Nucleus accumbens (tissue), 56 donors: ENCODE measurements around the gene KAZN.

Experiments used
- DNase-seq, 56 donors: peaks; one replicate each; lab custom pipeline; 2025; lab: John Stamatoyannopoulos, UW

The KAZN gene

DNA sequence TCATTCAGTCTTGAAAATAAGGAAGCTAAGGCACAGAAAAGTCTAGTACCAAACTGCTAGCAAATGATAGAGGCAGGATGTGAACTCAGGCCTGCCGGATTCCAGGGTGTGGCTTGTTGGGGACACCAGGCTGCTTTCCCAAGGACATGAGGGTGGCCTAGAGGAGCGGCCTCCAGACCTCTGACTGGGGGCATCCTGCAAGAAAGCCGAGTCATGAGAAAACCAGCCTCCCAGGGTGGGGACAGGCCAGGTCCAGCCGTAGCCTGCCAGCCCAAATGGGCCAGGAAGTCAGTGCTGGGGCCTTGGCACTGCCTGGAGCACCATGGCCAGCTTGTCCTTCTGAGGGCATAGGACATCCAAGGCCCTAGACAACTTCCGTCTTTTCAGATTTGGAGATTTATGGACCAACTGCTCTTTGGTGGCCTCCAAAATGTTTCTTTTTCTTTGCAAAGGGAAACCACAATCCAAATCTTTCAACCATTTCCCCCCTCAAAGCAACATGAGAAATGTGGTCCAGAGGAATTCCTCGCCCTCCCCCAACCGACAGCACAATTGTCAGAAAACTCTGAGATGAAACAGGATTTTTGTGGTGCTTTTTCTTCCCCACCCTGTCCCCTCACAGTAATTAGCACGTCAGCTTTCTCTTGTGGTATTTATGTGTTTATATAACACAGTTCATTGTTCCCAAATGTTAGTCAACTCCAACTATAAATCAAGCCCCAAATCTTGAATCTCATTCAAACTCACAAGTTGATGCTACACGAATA is 212.3 kb downstream of the KAZN start:
- DNase-seq: no peak

DNA sequence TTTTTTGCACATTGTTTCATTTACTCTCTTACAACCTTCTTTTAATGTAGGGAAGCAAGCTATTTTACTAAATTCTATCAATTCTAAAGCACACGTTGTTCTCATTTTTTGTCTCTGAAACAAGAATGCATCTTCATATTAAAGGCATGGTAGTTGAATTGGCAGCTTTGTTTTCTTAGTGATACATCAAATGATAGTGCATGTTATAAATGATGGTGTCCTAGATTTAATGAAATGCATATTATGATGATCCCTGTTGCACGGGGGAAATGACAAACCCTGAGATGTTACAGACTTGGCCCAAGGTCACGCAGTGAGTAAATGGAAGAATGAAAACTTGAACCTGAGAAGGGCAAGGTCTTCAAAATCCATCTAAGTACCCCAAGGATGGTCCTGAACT is 213.1 kb downstream of the KAZN start:
- no peak for DNase-seq

DNA sequence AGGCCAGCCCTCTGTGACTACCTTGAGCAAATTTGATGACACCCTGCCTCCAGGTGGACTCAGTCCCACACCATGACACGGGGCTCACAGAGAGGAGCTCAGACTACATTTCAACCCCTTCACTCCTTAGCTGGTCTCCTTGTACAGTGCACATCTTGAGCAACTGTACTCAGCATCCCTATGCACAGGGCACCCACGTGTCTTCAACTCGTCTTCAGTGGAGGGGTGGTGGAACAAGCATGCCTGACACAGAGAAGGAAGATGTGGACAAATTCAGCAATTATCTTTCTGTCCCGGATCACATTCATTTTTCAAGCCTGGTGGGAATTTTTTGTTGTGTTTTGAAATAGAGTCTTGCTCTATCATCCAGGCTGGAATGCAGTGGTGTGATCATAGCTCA is 213.7 kb downstream of the KAZN start:
- DNase-seq: no peak

DNA sequence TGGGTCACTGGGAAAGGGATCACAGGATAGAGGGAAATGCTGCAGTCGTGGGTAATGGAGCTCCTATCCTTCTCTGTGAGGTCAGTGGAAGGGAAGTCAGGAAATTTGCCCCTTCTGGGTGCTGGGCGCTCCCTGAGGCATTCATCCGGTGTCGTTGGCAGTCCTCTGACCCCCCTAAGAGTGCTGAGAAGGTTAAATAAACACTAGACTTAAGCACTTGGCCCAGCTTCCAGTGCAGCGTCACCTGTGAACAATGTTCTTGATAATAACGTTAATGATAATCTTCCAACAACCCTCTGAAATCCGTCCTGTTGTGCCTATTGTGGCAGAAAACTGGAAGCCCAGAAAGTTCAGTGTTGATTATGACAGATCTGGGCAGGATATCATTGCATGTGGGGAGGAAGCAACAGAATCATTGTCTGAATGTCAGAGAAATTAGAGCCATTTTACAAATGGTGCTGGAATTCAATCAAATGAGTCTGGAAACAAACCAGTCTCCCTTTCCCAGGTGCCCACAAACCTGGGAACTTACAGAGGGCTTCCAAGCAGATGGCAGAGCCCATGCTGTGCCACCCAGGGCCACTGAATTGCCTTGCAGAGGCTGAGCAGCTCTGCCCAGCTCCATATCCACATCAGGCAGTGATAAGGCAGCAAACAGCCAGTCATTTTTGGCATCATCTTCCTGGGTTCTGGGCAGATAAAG is 216.8 kb downstream of the KAZN start:
- no peak for DNase-seq

DNA sequence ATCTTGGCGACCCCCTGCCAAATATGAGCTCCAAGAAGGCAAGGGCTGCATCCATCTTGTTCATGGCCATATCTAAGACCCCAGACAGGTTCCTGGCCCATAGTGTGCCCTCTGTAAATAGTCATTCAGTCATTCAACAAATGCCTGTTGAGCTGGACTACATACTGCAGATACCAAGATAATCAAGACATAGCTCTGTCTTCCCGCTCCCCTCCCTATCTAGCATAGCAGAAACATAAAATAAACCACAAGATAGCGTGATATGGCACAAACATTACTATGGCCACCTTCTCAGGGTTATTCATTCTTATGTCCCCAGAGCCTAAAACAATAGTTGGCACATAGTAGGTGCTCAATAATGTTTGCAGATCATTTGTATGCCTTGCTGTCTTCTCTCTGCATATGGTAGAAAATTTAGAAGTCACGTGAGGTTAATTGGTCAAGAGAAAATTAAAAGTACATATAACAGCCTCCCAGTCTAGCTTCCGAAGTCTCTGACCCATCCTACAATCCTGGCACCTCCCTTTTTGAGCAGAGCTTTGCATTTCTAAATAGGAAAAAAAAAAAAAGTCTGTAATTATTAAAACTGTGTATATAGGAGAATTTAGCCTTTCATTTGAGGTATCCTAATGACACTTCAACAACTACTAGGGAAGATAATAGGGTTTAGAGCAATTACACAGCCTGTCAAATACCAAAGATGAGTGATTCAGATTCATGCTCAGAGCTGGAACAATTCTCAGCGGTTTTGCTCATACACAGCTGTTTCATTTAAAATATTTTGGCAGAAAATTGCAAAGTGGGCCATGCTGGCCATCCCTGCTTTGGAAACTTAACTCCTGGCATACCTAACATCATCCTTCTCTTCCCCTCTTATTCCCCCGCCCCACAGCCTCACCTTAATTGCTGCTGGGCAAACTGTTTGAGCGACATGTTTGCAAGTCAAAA is 219.0 kb downstream of the KAZN start:
- no peak for DNase-seq

DNA sequence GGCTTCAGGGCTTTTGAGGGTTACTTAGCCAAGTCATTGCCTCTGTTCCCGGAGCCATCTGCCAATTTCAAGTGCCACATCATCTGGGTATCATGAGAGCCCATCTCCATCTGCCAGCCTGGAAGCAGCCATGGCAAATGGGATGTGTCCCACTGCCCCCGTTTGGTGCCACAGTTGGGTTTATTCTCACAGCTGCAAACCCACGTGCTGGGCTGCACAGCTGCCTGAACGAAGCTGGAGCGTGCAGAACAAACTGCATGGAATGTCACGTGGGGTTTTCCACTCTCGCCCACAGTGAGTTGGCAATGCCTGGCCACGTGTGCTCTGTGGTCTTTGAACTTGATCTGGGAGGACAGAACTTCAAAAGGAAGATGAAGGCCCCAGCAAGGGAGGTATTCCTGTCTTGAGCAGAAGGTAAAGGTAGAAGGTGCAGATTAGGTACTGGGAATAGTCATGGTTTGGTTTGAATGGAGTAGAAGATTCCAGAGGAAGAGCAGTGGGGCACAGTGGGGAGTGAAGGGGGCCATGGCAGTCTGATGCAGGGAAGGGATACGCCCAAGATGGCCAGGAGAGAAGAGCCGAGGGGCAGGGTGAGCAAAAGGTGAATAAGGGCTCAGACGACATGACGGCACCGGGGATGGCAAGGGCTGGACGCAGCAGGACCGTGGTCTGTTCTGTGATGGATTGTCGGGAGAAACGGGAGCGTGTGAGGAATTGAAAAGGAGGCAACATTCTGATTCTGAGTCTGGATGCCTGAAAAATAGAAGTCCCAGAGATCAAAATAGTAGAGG is 222.0 kb downstream of the KAZN start:
- DNase-seq: peak in 3 of 56 donors; percentile 6 to 15 (median 7)

DNA sequence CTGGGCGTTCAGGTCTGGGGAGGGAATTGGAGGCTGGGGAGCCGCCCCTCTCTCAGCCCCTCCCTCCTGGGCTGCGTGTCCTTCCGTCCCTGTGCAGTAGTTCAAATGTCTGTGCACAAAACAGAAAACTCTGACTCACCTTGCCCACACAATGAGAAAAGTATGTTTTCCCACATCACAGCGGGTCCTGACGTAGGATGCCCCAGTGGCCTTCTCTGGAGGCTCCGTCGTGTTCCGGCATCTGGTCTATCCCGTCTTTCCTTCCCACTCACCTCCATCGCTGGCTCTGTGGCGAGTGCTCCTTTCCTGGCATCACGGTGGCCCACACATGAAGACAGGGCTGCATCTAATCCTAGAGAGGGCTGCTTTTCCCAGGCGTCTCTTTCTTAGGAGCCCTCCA is 224.0 kb downstream of the KAZN start:
- DNase-seq: no peak

DNA sequence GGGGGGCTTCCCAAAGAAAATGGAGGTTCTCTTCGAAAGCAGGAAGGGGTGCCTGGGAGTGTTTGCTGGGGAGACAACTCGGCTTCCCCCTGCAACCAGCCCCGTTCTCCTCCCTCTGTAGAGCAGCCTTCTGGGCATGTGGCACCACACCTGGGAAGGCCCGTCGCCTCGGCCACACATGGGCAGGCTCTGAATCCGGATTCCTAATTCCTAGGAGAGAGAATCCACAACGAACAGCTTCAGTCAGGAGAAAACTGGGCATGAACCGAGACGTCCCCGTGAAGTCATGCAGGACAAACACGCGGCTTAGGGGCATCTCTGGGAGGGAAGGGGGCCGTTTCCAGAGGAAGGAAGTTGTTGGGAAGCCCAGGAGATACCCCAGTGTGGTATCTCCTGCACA is 224.5 kb downstream of the KAZN start:
- DNase-seq: no peak

DNA sequence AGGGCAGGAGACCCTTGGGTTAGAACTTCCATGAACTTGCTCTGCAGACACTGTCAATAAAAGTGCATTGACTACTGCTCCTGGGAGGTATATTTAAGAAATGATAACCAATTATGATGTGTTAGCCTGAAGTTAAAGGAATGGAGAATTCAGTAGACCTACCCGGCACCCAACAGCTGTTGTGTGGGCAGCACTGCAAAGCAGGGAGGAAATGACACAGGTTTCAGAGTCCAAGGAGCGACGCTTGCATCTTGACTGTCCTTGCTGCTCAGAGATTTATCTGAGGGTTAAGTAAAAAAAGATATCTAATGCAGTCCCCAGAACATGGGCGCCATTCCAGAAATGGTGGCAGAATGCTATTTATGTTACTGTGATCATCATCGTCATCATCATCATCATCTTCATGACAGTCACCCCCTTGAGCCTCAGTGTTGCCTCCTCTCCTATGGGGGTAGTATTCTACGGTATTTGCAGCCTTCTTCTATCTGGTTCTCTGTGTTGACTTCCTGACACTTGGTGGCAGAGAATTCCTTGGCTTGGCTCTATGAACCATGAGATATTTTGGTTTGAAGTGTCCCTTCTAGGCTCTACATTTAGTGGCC is 225.9 kb downstream of the KAZN start:
- no peak for DNase-seq

DNA sequence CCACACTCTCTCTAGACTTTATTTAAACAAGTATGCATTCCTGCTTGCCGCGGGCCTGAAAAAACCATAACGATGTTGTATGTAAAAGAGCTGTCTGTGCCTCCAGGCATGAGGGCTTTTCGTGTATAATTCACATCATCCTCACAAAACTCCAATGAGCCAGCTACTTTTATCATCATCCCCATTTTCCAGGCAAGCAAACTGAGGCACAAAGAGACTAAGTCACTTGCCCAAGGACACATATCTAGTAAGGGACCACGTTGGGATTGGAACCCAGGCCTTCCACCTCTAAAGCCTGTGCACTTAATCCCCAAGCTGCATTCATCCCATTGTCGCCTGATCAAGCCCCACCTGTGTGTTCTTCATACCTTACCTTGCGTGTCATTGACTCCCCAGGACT is 226.9 kb downstream of the KAZN start:
- DNase-seq: no peak

DNA sequence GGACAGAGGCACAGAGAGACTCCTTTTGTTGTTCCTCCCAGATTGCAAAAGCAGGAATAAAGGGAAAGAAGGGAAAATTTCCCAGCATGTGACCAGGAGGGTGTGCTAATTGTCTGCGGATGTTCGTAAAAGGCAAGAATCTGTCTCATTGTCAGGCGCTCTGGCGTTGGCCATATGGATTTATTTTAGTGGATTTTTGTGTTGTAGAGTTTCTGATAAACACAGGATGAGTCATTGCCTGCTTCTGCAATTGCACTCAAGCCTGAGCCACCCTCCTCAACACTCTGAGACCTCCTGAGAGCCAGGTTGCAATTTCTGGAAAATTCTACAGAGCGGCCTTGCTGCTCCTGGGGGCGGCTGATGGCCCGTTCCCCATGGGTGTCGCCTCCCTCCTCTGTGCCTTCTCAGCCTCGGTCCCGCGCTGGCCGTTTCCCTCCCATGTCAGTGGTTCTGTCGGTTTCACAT is 227.7 kb downstream of the KAZN start:
- no peak for DNase-seq

DNA sequence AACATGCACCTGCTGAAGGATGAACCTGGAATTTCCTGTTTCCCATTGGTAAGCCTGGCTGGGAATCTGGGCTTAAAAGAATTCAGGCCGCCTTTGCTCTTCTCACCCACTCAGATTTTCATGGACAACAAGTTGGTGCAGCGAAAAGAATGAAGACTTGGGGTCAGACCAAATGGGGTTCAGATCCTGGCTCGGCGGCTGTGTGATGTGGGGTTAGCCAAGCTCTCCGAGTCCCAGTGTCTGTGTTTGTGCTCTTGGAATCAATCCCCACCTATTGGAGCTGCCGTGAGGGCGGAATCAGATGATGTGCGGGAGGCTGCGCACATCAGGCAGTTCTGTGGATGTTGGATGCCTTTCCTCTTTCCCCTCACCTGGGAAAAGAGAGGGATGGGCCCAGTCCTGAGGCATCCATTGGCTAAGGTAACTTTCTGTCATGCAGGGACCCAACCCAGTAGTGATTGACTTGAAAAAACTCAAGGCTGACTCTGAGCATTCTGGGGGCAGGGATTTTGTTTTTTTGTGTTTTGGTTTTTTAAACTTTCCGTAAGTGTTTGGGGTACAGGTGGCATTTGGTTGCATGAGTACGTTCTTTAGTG is 228.3 kb downstream of the KAZN start:
- no peak for DNase-seq

DNA sequence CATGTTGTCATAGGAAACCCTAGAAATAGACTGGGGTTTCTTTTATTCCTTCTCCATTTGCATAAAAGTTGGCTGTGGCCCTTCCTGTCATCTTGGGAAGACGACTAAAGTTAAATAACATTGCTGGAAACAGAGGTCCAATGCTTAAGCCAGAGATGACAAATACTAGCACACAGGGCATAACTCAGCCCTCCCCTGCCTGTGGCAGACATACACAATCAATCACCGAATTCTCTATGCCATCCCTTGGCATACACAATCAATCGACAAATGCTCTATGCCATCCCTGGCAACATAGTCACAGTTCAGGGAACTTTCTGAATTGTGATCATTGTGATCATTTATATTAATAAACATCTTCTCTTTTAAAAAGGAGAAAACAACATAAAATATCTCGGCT is 229.4 kb downstream of the KAZN start:
- DNase-seq: no peak

DNA sequence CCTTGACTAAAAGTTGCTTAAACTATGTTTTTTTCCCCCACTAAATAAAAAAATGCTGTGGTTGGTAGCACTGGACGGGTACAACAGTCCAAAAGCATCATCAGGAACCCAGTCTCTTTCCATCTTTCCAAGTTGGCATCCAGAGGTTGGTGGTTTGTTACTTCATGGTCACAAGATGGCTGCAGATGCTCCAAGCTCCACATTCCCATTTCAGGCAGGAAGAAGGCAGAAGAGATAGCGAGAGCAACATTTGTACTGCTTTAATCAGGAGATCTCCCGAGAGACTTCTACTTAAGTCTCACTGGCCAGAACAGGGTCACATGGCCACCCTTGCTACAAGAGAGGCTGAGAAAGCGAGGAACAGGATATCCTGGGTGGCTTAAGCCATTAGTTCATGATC is 230.2 kb downstream of the KAZN start:
- no peak for DNase-seq

DNA sequence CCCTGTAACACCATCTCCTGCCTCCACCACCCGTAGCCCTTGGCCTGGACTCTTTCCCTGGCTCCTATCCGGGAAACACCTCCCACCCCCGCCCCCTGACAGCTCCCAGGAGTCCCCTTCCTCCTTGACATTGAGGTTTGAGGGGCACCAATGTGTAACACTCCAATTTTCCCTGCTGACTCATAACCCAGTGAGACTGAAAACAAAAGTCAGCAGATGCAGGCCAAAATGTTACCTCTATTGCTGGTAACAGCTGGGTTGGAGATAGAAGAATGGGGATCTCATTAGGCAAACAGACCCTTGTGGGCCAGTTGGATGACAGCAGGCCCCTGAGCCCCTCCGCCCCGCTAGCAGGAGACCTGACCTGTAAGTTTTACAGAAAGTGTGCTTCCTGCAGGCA is 237.2 kb downstream of the KAZN start:
- DNase-seq: no peak

DNA sequence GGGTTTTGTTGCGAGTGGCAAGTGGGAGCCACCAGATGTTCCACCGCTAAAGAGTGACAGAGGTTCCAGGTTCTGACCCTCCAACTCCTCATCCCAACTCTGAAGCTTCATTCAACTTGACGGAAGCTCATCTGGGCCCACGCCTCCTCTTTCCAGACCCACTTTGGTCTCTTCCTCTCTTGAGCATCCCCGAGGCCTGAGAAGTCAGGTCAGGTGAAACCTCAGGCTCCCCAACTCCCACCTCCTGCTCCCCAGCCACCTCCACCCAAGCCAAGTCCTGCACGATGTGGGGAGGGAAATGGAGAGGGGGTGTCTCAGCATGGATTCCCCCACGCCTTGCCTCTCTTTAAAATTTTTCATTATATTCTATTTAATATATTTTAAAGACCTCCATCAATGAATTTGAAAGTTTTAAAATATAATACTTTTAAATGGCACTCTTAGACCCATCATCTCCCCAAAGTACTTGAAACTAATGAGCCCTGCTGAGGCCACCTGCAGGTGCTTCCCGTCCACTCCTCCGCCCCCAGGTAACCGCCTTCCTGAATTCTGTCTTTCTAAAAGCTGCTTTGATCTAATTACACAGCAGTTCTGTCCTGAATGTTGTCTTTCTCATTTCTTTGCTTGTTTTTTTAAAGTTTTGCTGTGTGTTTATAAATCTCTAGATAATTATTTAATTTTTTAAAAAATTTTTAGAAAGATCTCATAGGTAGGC is 238.1 kb downstream of the KAZN start:
- DNase-seq: no peak

DNA sequence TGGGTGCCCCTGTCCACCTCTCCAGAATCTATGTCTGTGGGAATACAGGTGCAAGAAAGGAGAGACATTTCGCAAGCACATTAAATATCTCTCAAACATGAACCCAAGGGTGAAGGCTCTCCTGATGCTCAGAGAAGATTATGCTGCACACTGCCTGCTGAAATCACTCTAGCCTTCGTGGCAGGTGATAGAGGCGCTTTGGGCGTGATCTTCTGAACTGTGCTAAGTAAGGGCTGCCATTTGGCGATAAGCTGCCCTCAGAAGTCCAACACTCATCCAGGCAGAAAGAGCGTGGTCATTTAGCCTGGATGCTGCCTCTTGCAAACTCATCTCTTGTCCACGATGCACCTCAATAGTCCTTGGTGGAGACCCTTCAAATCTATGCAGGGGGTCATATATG is 241.9 kb downstream of the KAZN start:
- DNase-seq: no peak

DNA sequence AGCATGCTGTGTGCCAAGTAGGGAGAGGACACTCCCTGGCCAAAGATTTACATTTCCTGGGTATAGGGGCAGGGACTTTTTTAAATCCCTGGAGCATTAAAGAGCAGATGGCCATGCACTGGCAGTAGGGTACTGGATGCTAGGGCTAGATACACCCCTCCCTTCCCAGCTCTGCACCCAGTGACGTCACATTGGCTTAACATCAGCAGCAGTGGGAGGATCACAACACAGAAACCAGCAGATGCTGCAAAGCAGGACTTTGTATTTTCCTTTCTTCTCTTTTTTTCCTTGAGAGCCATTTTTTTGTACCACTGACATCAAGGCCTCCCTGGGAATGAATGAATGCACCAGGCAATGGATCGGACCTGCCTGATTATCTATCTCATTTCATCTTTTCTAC is 243.0 kb downstream of the KAZN start:
- DNase-seq: no peak

DNA sequence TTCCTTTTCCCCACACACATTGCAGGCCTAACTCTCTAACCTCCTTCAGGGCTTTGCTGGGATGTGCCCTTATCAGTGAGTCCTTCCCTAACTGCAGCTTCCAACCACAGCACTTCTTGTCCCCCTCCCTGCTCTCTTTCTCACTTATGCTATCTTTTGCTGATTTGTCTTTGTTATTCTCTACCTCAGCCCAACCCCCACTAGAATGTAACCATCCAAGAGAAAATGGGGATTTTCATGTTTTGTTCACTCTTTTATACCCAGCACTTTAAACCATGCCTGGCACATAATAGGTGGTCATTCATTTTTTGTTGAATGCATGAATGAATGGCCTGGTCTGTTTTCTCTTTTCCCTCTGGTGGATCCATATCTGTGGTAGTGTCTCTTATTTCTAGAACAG is 243.5 kb downstream of the KAZN start:
- DNase-seq: no peak
